ENCODE data around the gene TEAD1.

DNA sequence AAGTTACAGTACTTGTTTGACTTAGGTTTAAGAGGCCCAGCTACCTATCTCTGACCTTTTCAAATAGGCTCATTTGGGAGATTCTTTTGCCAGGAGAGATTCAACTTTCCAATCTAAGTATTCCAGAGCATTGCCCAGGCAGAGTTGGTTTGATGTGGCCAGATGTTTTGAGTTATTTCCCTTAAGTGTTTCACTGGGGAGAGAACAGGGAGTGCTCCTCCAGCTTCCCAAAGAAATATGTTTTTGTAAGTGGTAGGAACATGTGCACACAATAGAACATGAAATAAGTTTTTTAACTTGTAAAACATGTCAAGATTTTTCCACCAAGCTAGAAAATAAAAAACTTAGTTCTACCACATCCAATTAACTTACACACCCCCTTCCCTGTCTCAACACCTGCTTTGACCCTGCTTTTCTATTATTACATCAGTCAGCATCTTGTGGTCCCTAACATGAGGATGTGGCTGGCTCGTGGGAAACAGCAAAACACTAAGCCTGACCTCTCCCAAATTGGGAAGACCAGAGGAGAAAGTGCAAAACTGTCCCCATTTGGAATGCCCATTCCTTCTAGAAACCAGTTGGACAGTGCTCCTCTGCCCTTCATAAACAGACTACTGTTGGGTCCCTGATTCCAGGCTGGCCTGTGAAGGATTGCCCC is 264.5 kb downstream of the TEAD1 start:
- TF ChIP-seq POLR2AphosphoS5 (IDR thresholded peaks at IDR 0.05; ENCODE audit: insufficient read depth, low read depth, low read length): no peak
- TF ChIP-seq EZH2 (IDR thresholded peaks at IDR 0.05; ENCODE audit: borderline replicate concordance, low read depth, low read length, severe bottlenecking): no peak
- TF ChIP-seq, protein P1, sequence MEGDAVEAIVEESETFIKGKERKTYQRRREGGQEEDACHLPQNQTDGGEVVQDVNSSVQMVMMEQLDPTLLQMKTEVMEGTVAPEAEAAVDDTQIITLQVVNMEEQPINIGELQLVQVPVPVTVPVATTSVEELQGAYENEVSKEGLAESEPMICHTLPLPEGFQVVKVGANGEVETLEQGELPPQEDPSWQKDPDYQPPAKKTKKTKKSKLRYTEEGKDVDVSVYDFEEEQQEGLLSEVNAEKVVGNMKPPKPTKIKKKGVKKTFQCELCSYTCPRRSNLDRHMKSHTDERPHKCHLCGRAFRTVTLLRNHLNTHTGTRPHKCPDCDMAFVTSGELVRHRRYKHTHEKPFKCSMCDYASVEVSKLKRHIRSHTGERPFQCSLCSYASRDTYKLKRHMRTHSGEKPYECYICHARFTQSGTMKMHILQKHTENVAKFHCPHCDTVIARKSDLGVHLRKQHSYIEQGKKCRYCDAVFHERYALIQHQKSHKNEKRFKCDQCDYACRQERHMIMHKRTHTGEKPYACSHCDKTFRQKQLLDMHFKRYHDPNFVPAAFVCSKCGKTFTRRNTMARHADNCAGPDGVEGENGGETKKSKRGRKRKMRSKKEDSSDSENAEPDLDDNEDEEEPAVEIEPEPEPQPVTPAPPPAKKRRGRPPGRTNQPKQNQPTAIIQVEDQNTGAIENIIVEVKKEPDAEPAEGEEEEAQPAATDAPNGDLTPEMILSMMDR (IDR thresholded peaks at IDR 0.05; ENCODE audit: extremely low read depth in 1 of 2, insufficient read depth in 1 of 2, low read depth in 1 of 2, low read length in 2 of 2): no peak
- TF ChIP-seq, protein P2, sequence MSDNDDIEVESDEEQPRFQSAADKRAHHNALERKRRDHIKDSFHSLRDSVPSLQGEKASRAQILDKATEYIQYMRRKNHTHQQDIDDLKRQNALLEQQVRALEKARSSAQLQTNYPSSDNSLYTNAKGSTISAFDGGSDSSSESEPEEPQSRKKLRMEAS (IDR thresholded peaks at IDR 0.05; ENCODE audit: insufficient read depth, insufficient read length): no peak
- no peak for TF ChIP-seq POLR2A (IDR thresholded peaks at IDR 0.05; ENCODE audit: low read depth, low read length)
- no peak for TF ChIP-seq GATA2 (IDR thresholded peaks at IDR 0.05; ENCODE audit: insufficient read depth, insufficient read length, low read depth, low read length)
- TF ChIP-seq FOS (IDR thresholded peaks at IDR 0.05; ENCODE audit: borderline replicate concordance, insufficient read depth, low read length): no peak
- no peak for TF ChIP-seq MYC (IDR thresholded peaks at IDR 0.05; ENCODE audit: low read depth, low read length)
